Measurements from ENCODE around the gene TIMMDC1.
"Not testable (repeated sequence)": the region's sequence is repeated elsewhere in the genome, so short reads cannot be mapped to it uniquely, and the experiment has no call there.

TIMMDC1 gene

DNA sequence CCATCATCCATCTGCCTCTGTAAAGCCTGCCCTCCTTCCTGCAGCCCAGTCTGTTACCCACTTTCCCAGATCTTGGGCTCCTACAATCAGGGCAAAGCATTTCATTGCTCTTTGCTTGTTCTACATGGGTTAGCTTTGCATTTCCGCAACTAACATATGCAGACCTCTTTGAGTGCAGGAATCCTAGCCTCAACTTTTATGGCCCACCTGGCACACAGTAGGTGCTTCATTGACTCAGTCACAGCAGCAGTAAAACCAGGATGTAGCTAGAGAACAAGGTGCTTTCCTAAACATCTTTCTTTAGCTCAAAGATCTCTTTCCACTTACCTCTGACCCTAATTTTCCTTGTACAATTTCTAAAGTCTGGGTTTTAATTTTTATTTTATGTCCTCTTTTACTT is 57.6 kb downstream of the TIMMDC1 start:
- Histone ChIP-seq H3K27me3 (ENCODE audit: control insufficient read depth, insufficient read depth, low read length) (no peaks in the 10 kb centered on the region), H3K27ac (ENCODE audit: low read depth, low read length) (no peak overlapping the region), H3K9ac (ENCODE audit: low read depth, low read length) (no peak overlapping the region)

GRCh38 chr3:119557192-119557876 is 59.0 kb downstream of the TIMMDC1 start:
- H3K36me3 ChIP-seq (ENCODE audit: control insufficient read depth, insufficient read depth, low read length): no peaks in the 10 kb centered on the region
- no peaks in the 10 kb centered on the region for H3K4me1 ChIP-seq (ENCODE audit: control insufficient read depth, insufficient read depth, low read length)
- H3K27me3 ChIP-seq (ENCODE audit: control insufficient read depth, insufficient read depth, low read length): no peaks in the 10 kb centered on the region
- no peak overlapping the region for H3K4me3 ChIP-seq (ENCODE audit: low read depth, low read length)
- H3K9me3 ChIP-seq (ENCODE audit: control insufficient read depth, insufficient read depth, low read length): no peaks in the 10 kb centered on the region
- H3K27ac ChIP-seq (ENCODE audit: low read depth, low read length): no peak overlapping the region
- H3K9ac ChIP-seq (ENCODE audit: low read depth, low read length): no peak overlapping the region

More for the DNA sequence above, 57.6 kb downstream of the TIMMDC1 start:
- Histone ChIP-seq H3K4me3 (ENCODE audit: low read depth, low read length) (no peak overlapping the region), H3K4me1 (ENCODE audit: control insufficient read depth, insufficient read depth, low read length) (no peaks in the 10 kb centered on the region), H3K9me3 (ENCODE audit: control insufficient read depth, insufficient read depth, low read length) (no peaks in the 10 kb centered on the region), H3K36me3 (ENCODE audit: control insufficient read depth, insufficient read depth, low read length) (no peaks in the 10 kb centered on the region)

GRCh38 chr3:119557877-119558269 is 59.5 kb downstream of the TIMMDC1 start:
- no peaks in the 10 kb centered on the region for H3K9me3 ChIP-seq (ENCODE audit: control insufficient read depth, insufficient read depth, low read length)
- no peaks in the 10 kb centered on the region for H3K36me3 ChIP-seq (ENCODE audit: control insufficient read depth, insufficient read depth, low read length)
- no peak overlapping the region for H3K27ac ChIP-seq (ENCODE audit: low read depth, low read length)
- no peak overlapping the region for H3K9ac ChIP-seq (ENCODE audit: low read depth, low read length)
- no peaks in the 10 kb centered on the region for H3K4me1 ChIP-seq (ENCODE audit: control insufficient read depth, insufficient read depth, low read length)
- H3K4me3 ChIP-seq (ENCODE audit: low read depth, low read length): no peak overlapping the region
- H3K27me3 ChIP-seq (ENCODE audit: control insufficient read depth, insufficient read depth, low read length): no peaks in the 10 kb centered on the region

DNA sequence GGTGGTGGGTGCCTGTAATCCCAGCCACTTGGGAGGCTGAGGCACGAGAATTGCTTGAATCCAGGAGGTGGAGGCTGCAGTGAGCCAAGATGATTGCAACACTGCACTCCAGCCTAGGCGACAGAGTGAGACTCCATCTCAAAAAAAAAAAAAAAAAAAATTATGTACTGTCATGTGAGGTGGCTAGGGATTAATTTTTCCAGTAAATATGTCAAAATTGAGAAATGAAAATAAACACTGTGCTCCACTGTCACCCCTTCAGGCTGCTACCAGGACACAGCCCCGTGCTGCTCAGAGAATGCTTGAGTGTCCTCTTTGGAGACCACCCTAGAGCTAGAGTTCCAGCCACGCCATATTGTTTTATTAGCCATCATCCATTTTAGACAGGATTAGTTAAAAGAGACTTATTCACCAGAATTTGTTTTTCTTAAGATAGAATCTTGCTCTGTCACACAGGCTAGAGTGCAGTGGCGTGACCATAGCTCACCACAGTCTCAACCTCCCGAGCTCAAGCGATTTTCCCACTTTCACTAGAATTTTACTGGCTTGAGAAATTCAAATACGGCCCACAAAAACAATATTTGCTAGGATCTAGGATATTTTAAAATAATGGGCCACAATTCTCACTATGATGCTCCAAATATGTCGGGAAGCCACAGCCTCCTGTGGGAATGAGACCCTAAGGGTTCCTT is 60.4 kb downstream of the TIMMDC1 start:
- Histone ChIP-seq H3K9me3 (ENCODE audit: control insufficient read depth, insufficient read depth, low read length) (no peaks in the 10 kb centered on the region), H3K4me1 (ENCODE audit: control insufficient read depth, insufficient read depth, low read length) (no peaks in the 10 kb centered on the region), H3K36me3 (ENCODE audit: control insufficient read depth, insufficient read depth, low read length) (no peaks in the 10 kb centered on the region), H3K27ac (ENCODE audit: low read depth, low read length) (no peak overlapping the region), H3K9ac (ENCODE audit: low read depth, low read length) (no peak overlapping the region), H3K27me3 (ENCODE audit: control insufficient read depth, insufficient read depth, low read length) (no peaks in the 10 kb centered on the region), H3K4me3 (ENCODE audit: low read depth, low read length) (no peak overlapping the region)

- H3K4me3 ChIP-seq (ENCODE audit: low read depth, low read length): no peak within 1 kb of the TSS
Measured at GRCh38 chr3:119559441-119559963, 61.2 kb downstream of the TIMMDC1 start, which contains the start of gene CD80. Gene CD80, minus strand, starts transcription at chr3:119559614. Its CDS starts 1,886 bp downstream, at chr3:119557728.

GRCh38 chr3:119560160-119560559 is 61.8 kb downstream of the TIMMDC1 start:
- Histone ChIP-seq H3K27me3 (ENCODE audit: control insufficient read depth, insufficient read depth, low read length) (no peaks in the 10 kb centered on the region), H3K27ac (ENCODE audit: low read depth, low read length) (no peak overlapping the region), H3K36me3 (ENCODE audit: control insufficient read depth, insufficient read depth, low read length) (no peaks in the 10 kb centered on the region), H3K4me1 (ENCODE audit: control insufficient read depth, insufficient read depth, low read length) (no peaks in the 10 kb centered on the region), H3K9me3 (ENCODE audit: control insufficient read depth, insufficient read depth, low read length) (no peaks in the 10 kb centered on the region), H3K4me3 (ENCODE audit: low read depth, low read length) (no peak overlapping the region), H3K9ac (ENCODE audit: low read depth, low read length) (no peak overlapping the region)

More at GRCh38 chr3:119559441-119559963, 61.2 kb downstream of the TIMMDC1 start, which contains the start of gene CD80:
- no peak within 1 kb of the TSS for H3K27ac ChIP-seq (ENCODE audit: low read depth, low read length)
- H3K9me3 ChIP-seq (ENCODE audit: control insufficient read depth, insufficient read depth, low read length): no peaks in the 10 kb centered on the region
- no peaks in the 10 kb centered on the region for H3K4me1 ChIP-seq (ENCODE audit: control insufficient read depth, insufficient read depth, low read length)
- no peak within 1 kb of the TSS for H3K9ac ChIP-seq (ENCODE audit: low read depth, low read length)
- no peaks in the 10 kb centered on the region for H3K27me3 ChIP-seq (ENCODE audit: control insufficient read depth, insufficient read depth, low read length)
- H3K36me3 ChIP-seq (ENCODE audit: control insufficient read depth, insufficient read depth, low read length): no peaks in the 10 kb centered on the region

GRCh38 chr3:119562307-119562961 is 64.1 kb downstream of the TIMMDC1 start:
- Histone ChIP-seq H3K9me3 (ENCODE audit: control insufficient read depth, insufficient read depth, low read length) (no peaks in the 10 kb centered on the region), H3K9ac (ENCODE audit: low read depth, low read length) (no peak overlapping the region), H3K27me3 (ENCODE audit: control insufficient read depth, insufficient read depth, low read length) (no peaks in the 10 kb centered on the region), H3K4me1 (ENCODE audit: control insufficient read depth, insufficient read depth, low read length) (no peaks in the 10 kb centered on the region), H3K4me3 (ENCODE audit: low read depth, low read length) (no peak overlapping the region), H3K27ac (ENCODE audit: low read depth, low read length) (no peak overlapping the region), H3K36me3 (ENCODE audit: control insufficient read depth, insufficient read depth, low read length) (no peaks in the 10 kb centered on the region)

DNA sequence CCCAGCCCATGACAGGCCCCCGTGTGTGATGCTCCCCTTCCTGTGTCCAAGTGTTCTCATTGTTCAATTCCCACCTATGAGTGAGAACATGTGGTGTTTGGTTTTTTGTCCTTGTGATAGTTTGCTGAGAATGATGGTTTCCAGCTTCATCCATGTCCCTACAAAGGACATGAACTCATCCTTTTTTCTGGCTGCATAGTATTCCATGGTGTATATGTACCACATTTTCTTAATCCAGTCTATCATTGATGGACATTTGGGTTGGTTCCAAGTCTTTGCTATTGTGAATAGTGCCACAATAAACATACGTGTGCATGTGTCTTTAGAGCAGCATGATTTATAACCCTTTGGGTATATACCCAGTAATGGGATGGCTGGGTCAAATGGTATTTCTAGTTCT is 65.0 kb downstream of the TIMMDC1 start:
- not testable (repeated sequence) for H3K36me3 ChIP-seq (ENCODE audit: control insufficient read depth, insufficient read depth, low read length); H3K27ac ChIP-seq (ENCODE audit: low read depth, low read length); H3K4me1 ChIP-seq (ENCODE audit: control insufficient read depth, insufficient read depth, low read length); H3K4me3 ChIP-seq (ENCODE audit: low read depth, low read length); H3K9ac ChIP-seq (ENCODE audit: low read depth, low read length); H3K9me3 ChIP-seq (ENCODE audit: control insufficient read depth, insufficient read depth, low read length); H3K27me3 ChIP-seq (ENCODE audit: control insufficient read depth, insufficient read depth, low read length)

DNA sequence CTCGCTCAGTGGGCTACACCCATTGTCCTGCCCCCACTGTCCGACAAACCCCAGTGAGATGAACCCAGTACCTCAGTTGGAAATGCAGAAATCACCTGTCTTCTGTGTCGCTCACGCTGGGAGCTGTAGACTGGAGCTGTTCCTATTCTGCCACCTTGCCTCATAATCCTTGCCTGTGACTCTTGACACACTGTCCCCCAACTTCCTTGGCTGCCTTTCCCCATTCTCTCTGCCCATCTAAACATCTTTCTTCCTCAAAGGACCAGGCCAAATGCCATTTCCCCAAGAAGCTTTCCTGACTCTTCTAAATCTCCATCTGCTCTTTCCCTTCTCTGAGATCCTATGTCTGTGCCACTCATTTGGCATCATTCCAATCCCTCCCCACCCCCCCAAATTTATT is 70.8 kb downstream of the TIMMDC1 start:
- Histone ChIP-seq H3K27me3 (ENCODE audit: control insufficient read depth, insufficient read depth, low read length) (no peaks in the 10 kb centered on the region), H3K4me3 (ENCODE audit: low read depth, low read length) (no peak overlapping the region), H3K9ac (ENCODE audit: low read depth, low read length) (no peak overlapping the region), H3K27ac (ENCODE audit: low read depth, low read length) (no peak overlapping the region), H3K36me3 (ENCODE audit: control insufficient read depth, insufficient read depth, low read length) (no peaks in the 10 kb centered on the region), H3K4me1 (ENCODE audit: control insufficient read depth, insufficient read depth, low read length) (no peaks in the 10 kb centered on the region), H3K9me3 (ENCODE audit: control insufficient read depth, insufficient read depth, low read length) (no peaks in the 10 kb centered on the region)

DNA sequence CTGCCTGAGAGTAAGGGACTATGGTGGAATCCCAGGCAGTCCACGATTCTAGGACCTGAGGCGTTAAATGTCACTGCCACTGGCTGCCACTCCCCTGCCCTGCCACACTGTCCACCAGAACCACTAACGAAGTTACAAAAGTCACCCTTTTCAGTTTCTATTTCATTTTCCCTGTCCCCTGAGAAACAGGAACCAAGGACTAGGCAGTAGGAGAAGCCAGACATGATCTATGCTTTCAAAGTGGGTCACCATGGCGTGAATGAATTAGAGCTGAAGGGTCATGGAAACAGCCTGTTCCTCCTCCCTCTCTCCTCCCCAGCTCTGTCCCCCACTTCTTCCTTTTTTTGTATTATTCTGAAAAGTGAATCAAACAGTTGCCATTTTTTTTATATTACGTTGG is 71.9 kb downstream of the TIMMDC1 start:
- Histone ChIP-seq H3K27me3 (ENCODE audit: control insufficient read depth, insufficient read depth, low read length) (no peaks in the 10 kb centered on the region), H3K4me1 (ENCODE audit: control insufficient read depth, insufficient read depth, low read length) (no peaks in the 10 kb centered on the region), H3K4me3 (ENCODE audit: low read depth, low read length) (no peak overlapping the region), H3K27ac (ENCODE audit: low read depth, low read length) (no peak overlapping the region), H3K36me3 (ENCODE audit: control insufficient read depth, insufficient read depth, low read length) (no peaks in the 10 kb centered on the region), H3K9ac (ENCODE audit: low read depth, low read length) (no peak overlapping the region), H3K9me3 (ENCODE audit: control insufficient read depth, insufficient read depth, low read length) (no peaks in the 10 kb centered on the region)

GRCh38 chr3:119571230-119571629 is 72.9 kb downstream of the TIMMDC1 start:
- H3K27ac ChIP-seq (ENCODE audit: low read depth, low read length): no peak overlapping the region
- H3K36me3 ChIP-seq (ENCODE audit: control insufficient read depth, insufficient read depth, low read length): no peaks in the 10 kb centered on the region
- H3K4me3 ChIP-seq (ENCODE audit: low read depth, low read length): no peak overlapping the region
- H3K27me3 ChIP-seq (ENCODE audit: control insufficient read depth, insufficient read depth, low read length): no peaks in the 10 kb centered on the region
- no peaks in the 10 kb centered on the region for H3K9me3 ChIP-seq (ENCODE audit: control insufficient read depth, insufficient read depth, low read length)
- H3K9ac ChIP-seq (ENCODE audit: low read depth, low read length): no peak overlapping the region
- H3K4me1 ChIP-seq (ENCODE audit: control insufficient read depth, insufficient read depth, low read length): no peaks in the 10 kb centered on the region
